GM10847 (cell line): ENCODE measurements around the gene CCDC197.

Source experiments
- POLR2A ChIP-seq: IDR thresholded peaks from 2 replicates; pipeline ENCODE4 v1.6.1; 2011; ENCODE audit not compliant: insufficient read length; ENCODE audit errors: extremely low read depth

CCDC197 gene

GRCh38 chr14:93970585-93970964 lies 26.5 kb upstream of the CCDC197 start:
- TF ChIP-seq POLR2A = no peak

- TF ChIP-seq POLR2A = no peak
These were observed 26.0 kb upstream of the CCDC197 start for GRCh38 chr14:93970965-93971634.

- TF ChIP-seq POLR2A = no peak
These were observed 25.5 kb upstream of the CCDC197 start for GRCh38 chr14:93971635-93972027.

GRCh38 chr14:93972618-93973205 lies 24.4 kb upstream of the CCDC197 start:
- no peak for TF ChIP-seq POLR2A

- no peak for TF ChIP-seq POLR2A
These were observed 23.5 kb upstream of the CCDC197 start for GRCh38 chr14:93973607-93974006.

GRCh38 chr14:93974299-93974698 lies 22.8 kb upstream of the CCDC197 start:
- no peak for TF ChIP-seq POLR2A

GRCh38 chr14:93974833-93975232 lies 22.3 kb upstream of the CCDC197 start:
- TF ChIP-seq POLR2A = no peak

GRCh38 chr14:93975791-93976476 lies 21.2 kb upstream of the CCDC197 start:
- no peak for TF ChIP-seq POLR2A

GRCh38 chr14:93976477-93977057 lies 20.5 kb upstream of the CCDC197 start, which contains the start of gene ASB2:
Gene ASB2, minus strand, starts transcription at chr14:93976570. Its CDS starts 12,031 bp downstream, at chr14:93964539.
- no peak for TF ChIP-seq POLR2A

- no peak for TF ChIP-seq POLR2A
These were observed 19.9 kb upstream of the CCDC197 start for GRCh38 chr14:93977171-93977570.

GRCh38 chr14:93977790-93978581 lies 19.1 kb upstream of the CCDC197 start:
- TF ChIP-seq POLR2A = no peak

GRCh38 chr14:93978735-93979134 lies 18.4 kb upstream of the CCDC197 start:
- TF ChIP-seq POLR2A = no peak

GRCh38 chr14:93980456-93981201 lies 16.5 kb upstream of the CCDC197 start:
- no peak for TF ChIP-seq POLR2A

- TF ChIP-seq POLR2A = no peak
These were observed 15.5 kb upstream of the CCDC197 start for GRCh38 chr14:93981316-93982229.
